ENCODE results near the gene TNFAIP2.

Gene TNFAIP2, protein sequence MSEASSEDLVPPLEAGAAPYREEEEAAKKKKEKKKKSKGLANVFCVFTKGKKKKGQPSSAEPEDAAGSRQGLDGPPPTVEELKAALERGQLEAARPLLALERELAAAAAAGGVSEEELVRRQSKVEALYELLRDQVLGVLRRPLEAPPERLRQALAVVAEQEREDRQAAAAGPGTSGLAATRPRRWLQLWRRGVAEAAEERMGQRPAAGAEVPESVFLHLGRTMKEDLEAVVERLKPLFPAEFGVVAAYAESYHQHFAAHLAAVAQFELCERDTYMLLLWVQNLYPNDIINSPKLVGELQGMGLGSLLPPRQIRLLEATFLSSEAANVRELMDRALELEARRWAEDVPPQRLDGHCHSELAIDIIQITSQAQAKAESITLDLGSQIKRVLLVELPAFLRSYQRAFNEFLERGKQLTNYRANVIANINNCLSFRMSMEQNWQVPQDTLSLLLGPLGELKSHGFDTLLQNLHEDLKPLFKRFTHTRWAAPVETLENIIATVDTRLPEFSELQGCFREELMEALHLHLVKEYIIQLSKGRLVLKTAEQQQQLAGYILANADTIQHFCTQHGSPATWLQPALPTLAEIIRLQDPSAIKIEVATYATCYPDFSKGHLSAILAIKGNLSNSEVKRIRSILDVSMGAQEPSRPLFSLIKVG

DNA sequence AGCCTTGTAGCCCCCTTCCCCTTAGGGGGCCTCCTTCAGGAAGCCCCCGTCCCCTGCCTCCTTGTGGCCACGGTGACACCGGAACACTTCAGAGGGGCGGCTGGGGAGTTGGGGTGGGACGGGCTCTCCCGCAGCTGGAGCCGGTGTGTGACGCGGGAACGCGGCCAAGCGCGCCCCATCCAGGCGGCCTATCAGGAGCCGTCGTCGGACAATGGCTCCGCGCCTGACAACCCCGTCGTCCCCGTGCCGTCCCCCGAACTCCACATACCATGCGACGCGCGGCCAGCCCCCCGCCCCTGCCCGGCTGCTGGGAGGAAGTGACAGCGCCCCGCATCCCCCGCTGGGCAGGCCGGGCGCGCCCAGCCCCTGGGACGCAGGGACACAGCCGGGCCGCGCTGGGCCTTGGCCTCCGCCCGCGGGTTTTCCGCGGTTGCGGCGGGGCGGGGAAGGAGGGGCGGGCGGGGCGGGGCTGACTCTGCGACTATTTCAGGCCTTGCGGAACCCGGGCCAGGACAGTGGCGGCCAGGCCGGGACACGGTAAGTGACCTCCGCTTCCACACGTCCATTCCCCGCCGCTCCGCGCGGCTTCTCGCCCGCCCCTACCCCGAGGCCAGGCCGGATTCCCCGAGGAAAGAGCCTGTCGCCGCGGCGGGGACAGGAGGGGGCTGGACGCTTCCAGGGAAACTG lies at the start of gene TNFAIP2:
Gene TNFAIP2, plus strand, starts transcription at position 515 of the 687 bp plus-strand sequence. CDS start 2,997 bp downstream, outside the sequence.
- Histone ChIP-seq H3K4me3 (ENCODE audit: low read depth, low read length) (peak within 1 kb of the TSS; percentile 59), H3K27ac (ENCODE audit: low read depth, low read length) (peak within 1 kb of the TSS; percentile 38; the same call in 1 of the 2 replicates), H3K27me3 (ENCODE audit: control insufficient read depth, insufficient read depth, low read length) (peaks cover 33% of the 10 kb centered on the region; the same call in 1 of the 2 replicates), H3K4me1 (ENCODE audit: control insufficient read depth, insufficient read depth, low read length) (peaks cover 42% of the 10 kb centered on the region), H3K9me3 (ENCODE audit: control insufficient read depth, insufficient read depth, low read depth, low read length) (no peaks in the 10 kb centered on the region), H3K36me3 (ENCODE audit: control insufficient read depth, insufficient read depth, low read length) (no peaks in the 10 kb centered on the region), H3K9ac (ENCODE audit: low read length) (peak within 1 kb of the TSS; percentile 37)

DNA sequence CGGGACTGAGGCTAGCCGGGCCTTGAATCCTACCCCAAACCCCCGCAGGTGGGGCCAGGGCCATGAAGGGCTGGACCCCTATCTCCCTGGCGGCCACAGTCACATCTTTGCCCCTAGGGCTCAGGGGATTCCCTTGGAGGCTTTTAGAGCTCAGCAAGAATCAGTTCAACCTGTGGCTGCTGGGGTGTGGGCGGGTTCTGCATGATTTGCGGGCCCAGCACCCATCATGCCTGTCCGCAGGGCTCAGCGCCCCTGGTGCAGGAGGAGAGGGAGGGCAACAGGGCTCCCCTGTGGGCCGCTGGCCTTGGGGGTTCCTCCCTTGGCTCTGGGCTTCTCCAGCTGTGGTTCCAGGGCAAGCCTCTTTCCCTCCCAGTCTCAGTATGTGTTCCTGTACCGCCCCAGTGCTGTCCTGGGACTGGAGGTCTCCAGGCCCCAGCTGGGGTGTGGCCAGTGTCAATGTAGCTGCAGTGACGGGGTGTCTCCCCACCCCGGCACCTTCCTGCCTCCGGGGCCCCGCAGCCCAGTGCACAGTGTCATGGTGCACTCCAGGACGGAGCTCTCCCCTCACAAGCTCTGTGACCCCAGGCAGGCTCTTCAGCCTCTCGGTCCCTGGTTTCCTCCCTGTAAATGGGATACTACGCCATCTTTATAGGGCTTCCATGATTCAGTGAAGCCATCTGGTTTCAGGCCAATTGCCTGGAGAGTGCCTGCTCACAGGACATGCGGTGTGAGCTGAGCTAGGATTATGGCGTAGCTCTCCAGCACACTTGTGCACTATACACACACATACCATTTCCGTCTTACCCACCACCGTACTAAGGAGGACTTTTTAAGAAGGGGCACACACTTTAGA lies 49.2 kb upstream of the TNFAIP2 start:
- H3K9ac ChIP-seq (ENCODE audit: low read length), result no peak overlapping the region
- H3K27me3 ChIP-seq (ENCODE audit: control insufficient read depth, insufficient read depth, low read length), result peaks cover 10% of the 10 kb centered on the region
- H3K9me3 ChIP-seq (ENCODE audit: control insufficient read depth, insufficient read depth, low read depth, low read length), result no peaks in the 10 kb centered on the region
- peaks cover 8% of the 10 kb centered on the region; the same call in 1 of the 2 replicates for H3K4me1 ChIP-seq (ENCODE audit: control insufficient read depth, insufficient read depth, low read length)
- H3K4me3 ChIP-seq (ENCODE audit: low read depth, low read length), result no peak overlapping the region
- no peaks in the 10 kb centered on the region for H3K36me3 ChIP-seq (ENCODE audit: control insufficient read depth, insufficient read depth, low read length)
- H3K27ac ChIP-seq (ENCODE audit: low read depth, low read length), result no peak overlapping the region

DNA sequence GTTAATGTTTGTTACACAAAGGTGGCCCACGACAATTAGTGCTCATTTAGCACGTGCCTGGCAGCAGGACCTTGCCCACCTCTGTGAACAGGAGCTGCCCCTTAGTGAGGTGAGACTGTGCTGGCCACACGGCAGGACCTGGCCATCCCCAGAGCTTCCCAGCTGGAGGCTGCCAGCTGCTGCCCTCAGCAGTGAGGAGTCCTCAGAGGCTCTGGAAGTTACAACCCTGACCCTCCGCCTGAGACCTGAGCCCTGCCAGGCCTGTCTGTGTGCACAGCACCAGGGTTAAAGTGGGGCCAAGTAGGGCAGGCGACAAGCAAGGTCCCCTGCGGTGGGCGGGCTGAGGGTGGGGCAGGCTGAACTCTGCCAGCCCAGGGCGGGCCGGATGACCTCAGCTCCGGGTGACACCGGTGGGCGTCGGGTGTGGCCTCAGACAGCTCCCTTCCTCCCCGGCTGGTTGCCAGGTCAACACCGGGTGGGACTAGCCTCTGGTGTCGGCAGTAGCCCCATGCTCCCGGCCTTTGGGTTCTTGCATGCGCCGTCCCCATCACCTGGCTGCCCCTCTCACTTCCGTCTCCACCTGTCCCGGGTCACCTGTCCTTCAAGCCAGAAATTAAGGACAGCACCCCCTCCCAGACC lies 48.4 kb upstream of the TNFAIP2 start:
- H3K36me3 ChIP-seq (ENCODE audit: control insufficient read depth, insufficient read depth, low read length), result no peaks in the 10 kb centered on the region
- H3K9ac ChIP-seq (ENCODE audit: low read length), result peak overlapping the region; percentile 31
- peak overlapping the region; percentile 76 for H3K4me3 ChIP-seq (ENCODE audit: low read depth, low read length)
- no peaks in the 10 kb centered on the region for H3K9me3 ChIP-seq (ENCODE audit: control insufficient read depth, insufficient read depth, low read depth, low read length)
- peaks cover 12% of the 10 kb centered on the region for H3K27me3 ChIP-seq (ENCODE audit: control insufficient read depth, insufficient read depth, low read length)
- H3K27ac ChIP-seq (ENCODE audit: low read depth, low read length), result no peak overlapping the region
- H3K4me1 ChIP-seq (ENCODE audit: control insufficient read depth, insufficient read depth, low read length), result peaks cover 8% of the 10 kb centered on the region; the same call in 1 of the 2 replicates

DNA sequence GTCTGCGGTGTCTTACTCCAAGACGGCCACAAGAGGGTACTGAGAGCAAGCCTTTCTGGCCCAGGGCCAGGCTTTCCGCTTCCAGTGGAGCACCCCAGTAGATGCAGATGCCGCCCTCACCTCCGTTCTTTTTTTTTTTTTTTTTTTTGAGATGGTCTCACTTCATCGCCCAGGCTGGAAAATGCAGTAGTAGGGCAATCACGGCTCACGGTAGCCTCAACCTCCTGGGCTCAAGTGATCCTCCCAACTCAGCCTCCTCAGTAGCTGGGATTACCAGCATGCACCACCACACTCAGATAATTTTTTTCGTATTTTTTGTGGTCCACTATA lies 44.9 kb upstream of the TNFAIP2 start:
- Histone ChIP-seq H3K4me3 (ENCODE audit: low read depth, low read length) (no peak overlapping the region), H3K27ac (ENCODE audit: low read depth, low read length) (no peak overlapping the region), H3K9me3 (ENCODE audit: control insufficient read depth, insufficient read depth, low read depth, low read length) (no peaks in the 10 kb centered on the region), H3K9ac (ENCODE audit: low read length) (no peak overlapping the region), H3K4me1 (ENCODE audit: control insufficient read depth, insufficient read depth, low read length) (peaks cover 8% of the 10 kb centered on the region; the same call in 1 of the 2 replicates), H3K36me3 (ENCODE audit: control insufficient read depth, insufficient read depth, low read length) (no peaks in the 10 kb centered on the region), H3K27me3 (ENCODE audit: control insufficient read depth, insufficient read depth, low read length) (peaks cover 42% of the 10 kb centered on the region)

DNA sequence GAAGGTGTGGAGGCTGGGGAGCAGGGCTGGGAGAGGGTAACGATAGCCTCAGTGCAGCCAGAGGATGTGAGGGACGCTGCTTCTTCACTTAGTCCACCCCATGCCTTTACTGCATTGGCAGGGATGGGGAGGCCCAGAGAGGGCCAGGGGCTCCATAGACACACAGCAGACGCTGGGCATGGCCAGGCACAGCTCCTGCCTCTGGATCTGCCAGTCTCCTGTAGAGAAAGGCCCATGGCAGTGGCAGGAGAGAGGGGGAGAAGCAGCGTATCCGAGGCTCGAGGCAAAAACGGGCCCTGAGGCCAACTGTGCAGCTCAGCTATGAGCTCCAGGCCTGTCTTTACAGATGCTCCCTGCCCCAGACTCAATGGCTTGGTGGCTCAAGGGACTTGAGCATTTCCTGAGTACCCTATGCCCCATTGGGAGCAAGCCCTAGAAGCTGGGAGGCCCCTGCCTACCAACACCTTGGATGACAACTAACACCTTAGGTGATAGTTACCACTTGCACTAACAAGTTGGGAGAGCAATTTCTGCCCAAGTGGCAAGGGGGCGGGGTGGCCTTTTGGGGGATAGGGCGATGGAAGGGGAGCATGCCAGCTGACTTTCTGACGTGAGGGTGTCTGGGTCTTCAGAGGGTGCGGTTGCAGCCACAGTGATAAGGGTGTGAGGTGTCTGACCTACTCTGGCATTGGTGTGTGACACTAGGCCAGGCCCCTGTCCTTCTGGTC lies 44.2 kb upstream of the TNFAIP2 start:
- Histone ChIP-seq H3K4me3 (ENCODE audit: low read depth, low read length) (no peak overlapping the region), H3K9ac (ENCODE audit: low read length) (no peak overlapping the region), H3K36me3 (ENCODE audit: control insufficient read depth, insufficient read depth, low read length) (no peaks in the 10 kb centered on the region), H3K4me1 (ENCODE audit: control insufficient read depth, insufficient read depth, low read length) (peaks cover 8% of the 10 kb centered on the region; the same call in 1 of the 2 replicates), H3K9me3 (ENCODE audit: control insufficient read depth, insufficient read depth, low read depth, low read length) (no peaks in the 10 kb centered on the region), H3K27ac (ENCODE audit: low read depth, low read length) (no peak overlapping the region), H3K27me3 (ENCODE audit: control insufficient read depth, insufficient read depth, low read length) (peaks cover 48% of the 10 kb centered on the region)

GRCh38 chr14:103081951-103082350 lies 41.3 kb upstream of the TNFAIP2 start:
- H3K27me3 ChIP-seq (ENCODE audit: control insufficient read depth, insufficient read depth, low read length), result peaks cover 57% of the 10 kb centered on the region
- H3K4me1 ChIP-seq (ENCODE audit: control insufficient read depth, insufficient read depth, low read length), result peaks cover 2% of the 10 kb centered on the region; the same call in 1 of the 2 replicates

GRCh38 chr14:103084021-103084919 lies 39.0 kb upstream of the TNFAIP2 start, which contains the start of gene LBHD2:
Gene LBHD2, plus strand, starts transcription at chr14:103084210. Its CDS starts 1,803 bp downstream, at chr14:103086013.
- no peaks in the 10 kb centered on the region for H3K36me3 ChIP-seq (ENCODE audit: control insufficient read depth, insufficient read depth, low read length)
- H3K9ac ChIP-seq (ENCODE audit: low read length), result no peak within 1 kb of the TSS
- peaks cover 52% of the 10 kb centered on the region for H3K27me3 ChIP-seq (ENCODE audit: control insufficient read depth, insufficient read depth, low read length)
- peak within 1 kb of the TSS; percentile 47 for H3K4me3 ChIP-seq (ENCODE audit: low read depth, low read length)
- no peaks in the 10 kb centered on the region for H3K9me3 ChIP-seq (ENCODE audit: control insufficient read depth, insufficient read depth, low read depth, low read length)
- H3K4me1 ChIP-seq (ENCODE audit: control insufficient read depth, insufficient read depth, low read length), result peaks cover 2% of the 10 kb centered on the region; the same call in 1 of the 2 replicates
- no peak within 1 kb of the TSS for H3K27ac ChIP-seq (ENCODE audit: low read depth, low read length)

More at GRCh38 chr14:103081951-103082350, 41.3 kb upstream of the TNFAIP2 start:
- Histone ChIP-seq H3K9me3 (ENCODE audit: control insufficient read depth, insufficient read depth, low read depth, low read length) (no peaks in the 10 kb centered on the region), H3K27ac (ENCODE audit: low read depth, low read length) (no peak overlapping the region), H3K9ac (ENCODE audit: low read length) (no peak overlapping the region), H3K4me3 (ENCODE audit: low read depth, low read length) (no peak overlapping the region), H3K36me3 (ENCODE audit: control insufficient read depth, insufficient read depth, low read length) (no peaks in the 10 kb centered on the region)

DNA sequence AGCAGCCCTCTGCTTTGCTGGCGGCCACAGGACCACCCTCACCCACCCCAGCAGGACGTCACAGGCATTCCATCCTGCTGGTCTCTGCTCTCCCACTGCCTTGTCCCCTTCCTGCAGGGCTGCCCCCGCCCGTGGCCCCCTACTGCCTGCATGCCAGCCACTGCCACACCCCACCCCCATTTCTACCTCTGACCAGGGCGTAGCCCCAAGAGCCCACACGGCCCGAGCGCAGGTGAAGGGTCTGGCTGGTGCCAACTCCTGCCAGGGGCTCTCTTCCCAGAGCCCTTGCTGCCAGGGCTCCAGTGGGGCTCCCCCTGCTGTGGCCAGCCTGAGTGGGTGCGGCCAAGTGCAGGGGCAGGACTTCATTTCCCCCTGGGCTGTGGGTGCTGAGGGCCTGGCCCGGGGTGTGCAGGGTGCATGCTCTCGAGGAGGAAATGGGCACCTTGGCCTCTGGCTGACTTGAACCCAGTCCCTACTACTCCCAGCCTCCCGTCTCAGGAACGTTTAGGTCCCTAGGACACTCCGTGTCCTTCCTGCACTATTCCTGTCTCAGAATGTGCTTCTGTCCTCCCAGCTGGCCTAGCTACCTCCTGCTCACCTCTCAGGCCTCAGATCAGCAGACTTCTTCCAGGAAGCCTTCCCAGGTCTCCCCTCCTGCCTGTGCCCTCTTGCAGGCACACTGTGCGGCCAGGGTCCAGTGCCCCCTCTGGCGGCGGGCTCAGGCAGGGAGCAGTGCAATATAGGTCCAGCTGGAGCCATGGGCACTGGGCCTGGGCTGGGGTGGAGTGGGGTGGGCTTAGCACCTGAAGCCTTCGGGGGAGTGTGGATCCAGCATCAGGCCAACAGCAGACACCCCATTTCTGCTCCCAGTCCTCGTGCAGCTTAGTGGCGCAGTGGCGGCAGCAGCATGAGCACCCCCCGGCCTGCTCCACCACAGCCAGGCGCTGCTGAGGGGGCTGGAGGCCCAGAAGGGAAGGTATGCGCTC lies 37.9 kb upstream of the TNFAIP2 start:
- Histone ChIP-seq H3K4me3 (ENCODE audit: low read depth, low read length) (no peak overlapping the region), H3K27ac (ENCODE audit: low read depth, low read length) (no peak overlapping the region), H3K4me1 (ENCODE audit: control insufficient read depth, insufficient read depth, low read length) (peaks cover 2% of the 10 kb centered on the region; the same call in 1 of the 2 replicates), H3K27me3 (ENCODE audit: control insufficient read depth, insufficient read depth, low read length) (peaks cover 54% of the 10 kb centered on the region), H3K36me3 (ENCODE audit: control insufficient read depth, insufficient read depth, low read length) (no peaks in the 10 kb centered on the region), H3K9me3 (ENCODE audit: control insufficient read depth, insufficient read depth, low read depth, low read length) (no peaks in the 10 kb centered on the region), H3K9ac (ENCODE audit: low read length) (no peak overlapping the region)
